Mammary epithelial cell (primary cell): ENCODE measurements around the gene RPAP2.

Experiments
- CTCF ChIP-seq, 2 donors: IDR thresholded peaks in 1 of 2; conservative IDR thresholded peaks in 1 of 2; 2 replicates each; pipeline ENCODE4 v1.5.1; 2011 to 2012; ENCODE audit warnings: inconsistent platforms in 2 of 2, low read length in 2 of 2, mild to moderate bottlenecking in 2 of 2, control low read depth in 1 of 2, low read depth in 1 of 2; ENCODE audit not compliant: insufficient read depth in 1 of 2; ENCODE audit errors: extremely low read depth in 1 of 2
- EZH2 ChIP-seq: IDR thresholded peaks from 2 replicates; pipeline ENCODE4 v1.6.1; 2012; ENCODE audit warnings: low read length, inconsistent platforms, borderline replicate concordance

- TF ChIP-seq EZH2 (no peak), CTCF (conservative IDR thresholded peaks at IDR 0.05 in 1 of 2, IDR thresholded peaks at IDR 0.05 in 1 of 2; ENCODE audit: extremely low read depth in 1 of 2, insufficient read depth in 1 of 2, low read depth in 1 of 2, low read length in 2 of 2) (no peak)
Measured at GRCh38 chr1:92301021-92301420, 2.2 kb downstream of the RPAP2 start.
